HG03108 (cell line): ENCODE data around the gene TTLL5.
A peak's percentile ranks its signal among the peaks of the same experiment; 100 is the strongest.

ENCODE experiments used
- ATAC-seq: cut with Tn5 transposase; IDR thresholded peaks from one replicate; pipeline ENCODE4 v1.9.1; 2021; ENCODE audit warnings: moderate library complexity; ENCODE audit not compliant: unreplicated experiment

Gene TTLL5

DNA sequence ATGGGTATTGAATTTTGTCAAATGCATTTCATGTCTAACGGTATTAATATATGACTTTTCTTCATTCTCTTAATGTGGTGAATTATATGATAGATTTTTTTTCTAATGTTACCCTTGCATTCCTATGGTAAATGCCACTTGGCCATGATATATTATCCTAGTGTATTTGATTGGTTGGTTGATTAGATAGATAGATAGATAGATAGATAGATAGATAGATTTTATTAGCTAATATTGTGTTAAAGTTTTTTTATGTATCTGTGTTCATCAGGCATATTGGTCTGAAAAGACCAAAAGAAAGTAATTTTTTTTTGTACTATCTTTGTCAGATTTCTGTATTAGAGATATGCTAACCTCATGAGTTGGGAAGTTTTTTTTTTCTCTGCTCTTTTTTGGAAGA lies 196.2 kb downstream of the TTLL5 start:
- ATAC-seq = no peak

DNA sequence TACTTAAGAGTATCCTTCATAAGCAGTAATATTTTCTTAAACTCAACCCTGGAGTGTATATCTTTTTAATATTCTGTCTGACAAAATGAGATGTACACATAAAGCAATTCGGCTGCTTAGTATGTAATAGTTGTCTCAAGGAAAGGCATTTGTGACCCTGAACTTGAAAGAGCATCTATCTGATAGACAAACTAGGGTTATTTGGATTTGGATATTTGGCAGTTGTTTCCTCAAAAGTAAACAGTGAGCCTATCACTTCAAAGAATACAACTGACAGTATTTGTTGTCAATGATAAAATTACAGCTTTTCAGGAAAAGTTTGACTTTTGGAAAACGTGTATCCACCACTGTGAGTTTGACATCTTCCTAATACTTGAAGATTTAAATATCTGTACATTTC lies 197.3 kb downstream of the TTLL5 start:
- ATAC-seq = no peak

DNA sequence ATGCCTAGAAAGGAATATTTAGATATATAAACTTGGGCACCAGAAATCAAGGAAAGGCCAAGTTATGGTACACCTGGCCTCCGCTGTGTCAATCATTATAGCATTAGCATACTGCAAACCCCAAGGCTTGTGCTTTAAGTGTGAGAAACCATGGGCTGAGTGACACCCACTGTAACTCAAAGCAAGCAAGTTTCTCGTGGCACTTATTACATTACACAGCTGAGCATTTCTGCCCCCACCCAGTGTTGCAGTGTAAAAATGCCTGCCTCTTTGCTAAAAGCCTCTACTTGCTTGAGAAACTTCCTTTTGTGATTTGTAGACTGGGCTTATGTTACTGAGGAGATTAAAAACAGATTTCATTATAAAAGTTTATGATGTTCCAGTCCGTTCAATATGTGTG lies 198.7 kb downstream of the TTLL5 start:
- ATAC-seq = no peak

DNA sequence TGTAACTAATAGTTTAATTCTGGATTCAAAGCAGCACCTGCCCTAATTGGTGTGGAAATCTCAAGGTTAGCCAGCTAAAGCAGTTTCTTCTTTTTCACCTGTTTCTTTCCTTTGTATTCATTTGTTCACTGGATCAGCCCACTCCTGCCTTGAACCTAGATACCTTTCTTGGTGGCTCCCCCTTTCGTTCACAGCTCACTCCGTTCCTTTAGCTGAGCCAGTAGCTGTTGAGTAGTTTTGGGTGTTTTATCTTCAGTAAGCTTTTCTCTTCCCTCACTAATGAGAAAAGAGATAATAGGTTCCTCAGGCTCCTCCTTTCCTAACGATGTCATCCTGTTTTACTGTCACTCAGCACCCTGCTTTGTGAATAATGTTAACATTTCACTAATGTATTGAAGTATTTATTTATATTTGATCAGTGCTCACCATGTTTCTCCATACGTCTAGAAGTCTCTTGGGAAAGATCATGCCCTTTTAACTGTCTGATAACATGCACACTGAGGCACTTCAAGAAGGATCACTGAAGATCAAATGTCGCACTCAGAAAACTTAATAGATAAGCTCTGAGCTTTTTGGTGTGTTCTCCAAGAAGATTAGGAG lies 199.6 kb downstream of the TTLL5 start:
- ATAC-seq = no peak

DNA sequence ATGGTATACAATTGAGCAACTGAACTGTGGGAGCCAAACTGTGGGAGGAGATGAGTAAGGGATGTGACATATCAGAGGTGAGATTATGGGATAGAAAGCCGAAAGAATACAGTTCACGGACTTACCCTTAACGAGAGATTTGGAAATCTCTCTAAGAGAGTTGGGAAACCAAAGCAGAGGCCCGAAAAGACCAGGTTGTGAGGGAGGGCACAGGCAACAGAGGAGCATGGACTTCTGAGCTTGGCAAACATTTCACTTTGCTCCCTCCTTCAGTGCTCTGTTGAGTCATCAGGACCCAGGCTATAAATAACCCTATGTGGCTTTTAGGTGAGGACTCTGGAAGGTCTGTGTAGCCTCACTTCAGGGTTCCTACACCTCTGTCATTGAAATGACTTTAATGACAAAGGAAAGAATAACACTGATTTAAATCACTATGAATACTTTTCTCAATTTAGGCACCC lies 200.1 kb downstream of the TTLL5 start:
- no peak for ATAC-seq

- ATAC-seq = no peak
These were observed 202.2 kb downstream of the TTLL5 start for GRCh38 chr14:75863221-75863620.

GRCh38 chr14:75864352-75864751 lies 203.3 kb downstream of the TTLL5 start:
- ATAC-seq = no peak

DNA sequence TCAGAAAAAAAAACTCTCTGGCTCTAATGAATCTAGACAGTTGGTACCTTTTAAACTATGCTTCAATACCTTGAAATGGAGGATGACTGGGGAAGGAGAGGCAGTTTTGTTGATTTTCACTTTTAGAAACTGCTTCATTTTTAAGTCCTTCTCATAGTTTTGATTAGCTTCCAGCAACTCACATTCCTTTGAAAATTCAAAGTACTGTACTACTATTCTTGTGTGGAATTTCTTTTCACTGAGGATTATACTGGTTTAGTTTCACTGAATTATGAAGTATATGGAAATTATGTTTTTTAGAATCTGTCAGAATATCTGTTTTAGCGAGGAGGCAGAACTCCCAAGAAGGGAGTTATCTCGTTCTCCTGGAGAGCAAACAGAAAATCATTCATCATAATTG lies 204.5 kb downstream of the TTLL5 start:
- ATAC-seq = no peak

DNA sequence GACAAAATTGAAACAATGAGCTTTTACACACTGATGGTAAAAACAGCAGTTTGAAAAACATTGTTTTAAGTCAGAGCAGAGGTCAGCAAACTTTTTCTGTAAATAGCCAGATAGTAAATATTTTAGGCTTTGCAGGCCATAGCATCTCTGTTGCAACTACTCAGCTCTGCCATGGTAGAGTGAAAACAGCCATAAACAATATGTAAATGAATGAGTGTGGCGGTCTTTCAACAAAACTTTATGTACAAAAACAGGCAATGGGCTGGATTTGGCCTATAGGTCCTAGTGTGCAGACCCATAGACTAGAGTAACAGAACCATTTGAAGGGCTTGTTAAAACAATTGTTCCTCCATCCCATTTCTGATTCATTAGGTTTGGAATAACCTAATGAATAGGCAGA lies 205.9 kb downstream of the TTLL5 start:
- ATAC-seq = no peak

GRCh38 chr14:75871181-75871880 lies 210.3 kb downstream of the TTLL5 start:
- ATAC-seq = no peak

GRCh38 chr14:75875958-75876357 lies 214.9 kb downstream of the TTLL5 start:
- peak; percentile 95 for ATAC-seq

GRCh38 chr14:75876530-75876929 lies 215.5 kb downstream of the TTLL5 start:
- ATAC-seq = no peak

DNA sequence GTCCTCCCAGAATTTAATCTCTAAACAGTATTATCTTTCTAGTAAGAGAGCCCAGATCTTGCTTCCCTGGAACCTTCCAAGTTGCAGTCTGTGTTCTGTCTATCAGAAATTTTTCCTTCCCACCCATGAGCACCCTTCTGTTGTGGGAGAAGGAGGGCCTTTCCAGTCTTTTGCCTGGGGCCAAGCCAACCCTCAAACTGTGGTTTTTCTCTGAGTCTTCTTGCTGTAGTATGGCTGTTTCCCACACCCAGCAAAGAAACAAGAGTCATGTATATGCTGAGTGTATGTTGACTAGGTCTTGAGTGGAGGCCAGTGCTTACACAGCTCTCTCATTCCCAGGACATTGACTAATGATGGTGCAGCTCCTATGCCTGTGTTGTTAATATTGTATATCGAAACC lies 216.2 kb downstream of the TTLL5 start:
- ATAC-seq = no peak

GRCh38 chr14:75877884-75878283 lies 216.8 kb downstream of the TTLL5 start:
- no peak for ATAC-seq

GRCh38 chr14:75879031-75879430 lies 218.0 kb downstream of the TTLL5 start:
- ATAC-seq = no peak

GRCh38 chr14:75880512-75880911 lies 219.5 kb downstream of the TTLL5 start:
- no peak for ATAC-seq

DNA sequence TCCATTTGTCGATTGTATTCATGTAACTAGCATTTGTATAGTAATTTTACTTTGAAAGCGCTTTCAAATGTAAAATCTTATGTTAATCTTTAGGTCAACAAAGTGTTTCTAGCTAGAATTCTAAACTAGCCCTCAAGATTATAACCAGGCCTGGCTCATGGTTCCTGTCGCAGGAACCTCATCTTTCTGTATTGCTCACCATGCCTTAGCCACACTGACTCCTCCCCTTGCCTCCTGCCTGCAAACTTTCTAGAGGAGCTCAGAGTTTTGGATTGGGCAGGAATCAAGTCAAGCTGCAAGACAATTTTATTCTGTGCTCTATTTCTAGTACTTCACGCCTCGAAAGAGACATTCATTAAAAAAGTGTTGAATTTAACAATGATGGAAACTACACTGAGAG lies 220.9 kb downstream of the TTLL5 start:
- no peak for ATAC-seq

DNA sequence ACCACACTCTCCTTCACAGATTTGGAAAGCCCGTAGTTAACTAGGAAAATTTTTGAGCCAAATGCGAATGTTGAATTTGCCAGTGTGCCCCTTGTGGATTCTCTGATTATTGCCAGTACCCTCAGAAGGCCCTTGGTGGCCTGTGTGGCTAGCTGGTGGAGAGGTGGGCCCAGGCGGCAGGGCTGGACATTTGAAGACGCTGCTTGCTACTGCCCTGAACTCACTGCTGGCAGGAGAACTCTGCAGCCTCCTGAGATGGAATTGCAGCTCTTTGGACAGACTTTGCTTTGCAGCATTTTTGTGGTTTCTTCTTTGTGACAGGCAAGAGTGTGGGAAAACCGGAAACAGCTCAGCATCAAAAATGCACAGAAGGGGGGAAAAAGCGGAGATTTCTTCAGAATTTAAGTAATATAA lies 223.2 kb downstream of the TTLL5 start:
- no peak for ATAC-seq

- ATAC-seq = no peak
These were observed 224.8 kb downstream of the TTLL5 start for GRCh38 chr14:75885829-75886228.

DNA sequence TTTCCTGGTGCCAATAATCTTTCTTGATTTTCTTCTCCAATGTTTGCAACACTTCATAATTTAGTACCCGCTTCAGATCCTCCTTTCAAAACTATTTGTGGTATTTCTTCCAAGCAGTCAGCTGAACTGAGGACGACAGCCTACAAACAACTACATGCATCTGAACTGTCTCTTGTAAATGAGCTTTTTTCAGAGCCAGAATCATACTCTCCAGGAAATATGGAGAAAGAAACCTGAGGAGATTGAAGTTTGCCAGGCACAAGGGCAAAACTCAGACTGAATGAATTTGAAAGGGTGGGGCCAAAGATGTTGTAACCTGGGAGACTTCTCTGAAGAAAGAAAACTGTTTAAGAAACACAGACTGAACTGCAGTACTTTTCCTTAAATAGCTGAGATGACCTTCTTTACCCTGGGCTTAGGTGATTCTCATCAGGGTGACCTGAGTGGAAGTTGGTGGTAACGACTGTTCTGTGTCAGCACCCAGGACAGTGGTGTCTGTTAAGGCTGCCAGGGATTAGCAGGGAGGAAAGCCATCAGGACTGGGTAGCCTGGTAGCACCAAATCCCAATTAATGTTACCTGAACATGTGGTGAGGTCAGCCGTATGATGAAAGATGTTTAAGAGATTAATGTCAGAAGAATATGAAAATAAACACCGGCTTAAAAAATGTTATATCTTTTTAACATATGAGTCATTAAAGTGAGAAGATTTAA lies 225.7 kb downstream of the TTLL5 start:
- no peak for ATAC-seq

DNA sequence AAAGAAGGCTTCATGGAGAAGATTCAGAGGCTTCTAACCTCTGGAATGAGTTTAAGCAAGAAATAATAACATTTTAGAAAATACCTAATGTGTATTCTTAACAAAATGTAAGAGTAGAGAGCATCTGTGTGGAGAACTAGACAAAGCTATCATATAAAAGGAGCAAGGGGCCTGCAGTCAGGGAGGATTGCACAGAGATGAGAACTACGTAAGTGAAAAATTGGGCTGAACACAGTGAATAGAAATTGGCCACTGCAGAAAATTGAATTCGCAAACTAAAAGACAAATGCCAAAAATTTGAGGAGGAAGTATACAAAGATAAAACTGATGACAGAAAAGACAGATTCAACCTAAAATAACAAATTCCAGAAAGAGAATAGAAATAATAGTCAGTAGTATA lies 227.9 kb downstream of the TTLL5 start:
- no peak for ATAC-seq

DNA sequence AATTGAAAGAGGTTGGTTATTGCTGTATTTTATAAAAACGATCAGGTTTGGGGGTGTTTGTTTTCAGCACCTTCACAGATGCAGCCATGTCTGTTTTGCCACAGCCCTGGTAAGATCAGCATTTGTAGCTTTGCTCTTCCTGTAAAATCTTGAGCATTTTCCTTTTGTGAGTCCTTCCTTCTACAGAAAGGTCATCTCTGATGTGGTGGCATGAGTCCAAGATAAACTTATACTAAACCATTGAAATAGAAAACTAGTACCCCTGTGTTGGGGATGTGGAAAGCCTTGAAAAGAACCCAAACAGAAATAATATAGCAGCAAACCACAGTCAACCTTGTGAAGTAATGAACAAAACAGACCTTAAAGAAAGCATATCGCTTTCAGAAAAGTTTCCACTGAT lies 235.3 kb downstream of the TTLL5 start:
- ATAC-seq = no peak
